ENCODE measurements around the gene OMA1. TPM values are rescaled to one million over a fixed set of nuclear protein-coding genes. Genes with fewer than 3 reads are reported as not detected.

The OMA1 gene
- total RNA-seq, 1 donor = 30.7 TPM

GRCh38 chr1:58454807-58455206 lies 91.7 kb downstream of the OMA1 start:
- TF ChIP-seq CTCF (IDR thresholded peaks at IDR 0.05; ENCODE audit: insufficient read depth, low read length) = no peak
- H3K4me3 ChIP-seq (ENCODE audit: low read depth, low read length) = no peak overlapping the region
- DNase-seq (ENCODE audit: low read depth) = no peak

GRCh38 chr1:58454385-58454784 lies 92.1 kb downstream of the OMA1 start:
- no peak for TF ChIP-seq CTCF (IDR thresholded peaks at IDR 0.05; ENCODE audit: insufficient read depth, low read length)
- DNase-seq (ENCODE audit: low read depth) = no peak
- no peak overlapping the region for H3K4me3 ChIP-seq (ENCODE audit: low read depth, low read length)

- no peak for DNase-seq (ENCODE audit: low read depth)
- no peak for TF ChIP-seq CTCF (IDR thresholded peaks at IDR 0.05; ENCODE audit: insufficient read depth, low read length)
- no peak overlapping the region for H3K4me3 ChIP-seq (ENCODE audit: low read depth, low read length)
Observed at GRCh38 chr1:58451560-58452191, 94.8 kb downstream of the OMA1 start.

- DNase-seq (ENCODE audit: low read depth) = no peak
- no peak overlapping the region for H3K4me3 ChIP-seq (ENCODE audit: low read depth, low read length)
- TF ChIP-seq CTCF (IDR thresholded peaks at IDR 0.05; ENCODE audit: insufficient read depth, low read length) = no peak
Observed at GRCh38 chr1:58447886-58448285, 98.6 kb downstream of the OMA1 start.

GRCh38 chr1:58447042-58447441 lies 99.5 kb downstream of the OMA1 start:
- no peak for TF ChIP-seq CTCF (IDR thresholded peaks at IDR 0.05; ENCODE audit: insufficient read depth, low read length)
- no peak overlapping the region for H3K4me3 ChIP-seq (ENCODE audit: low read depth, low read length)

GRCh38 chr1:58446368-58446767 lies 100.2 kb downstream of the OMA1 start:
- no peak overlapping the region for H3K4me3 ChIP-seq (ENCODE audit: low read depth, low read length)
- DNase-seq (ENCODE audit: low read depth) = no peak
- TF ChIP-seq CTCF (IDR thresholded peaks at IDR 0.05; ENCODE audit: insufficient read depth, low read length) = no peak

More at GRCh38 chr1:58447042-58447441, 99.5 kb downstream of the OMA1 start:
- DNase-seq (ENCODE audit: low read depth) = no peak

Measured in fibroblast of the aortic adventitia (primary cell).